Measurements from ENCODE around the gene F2R.

DNA sequence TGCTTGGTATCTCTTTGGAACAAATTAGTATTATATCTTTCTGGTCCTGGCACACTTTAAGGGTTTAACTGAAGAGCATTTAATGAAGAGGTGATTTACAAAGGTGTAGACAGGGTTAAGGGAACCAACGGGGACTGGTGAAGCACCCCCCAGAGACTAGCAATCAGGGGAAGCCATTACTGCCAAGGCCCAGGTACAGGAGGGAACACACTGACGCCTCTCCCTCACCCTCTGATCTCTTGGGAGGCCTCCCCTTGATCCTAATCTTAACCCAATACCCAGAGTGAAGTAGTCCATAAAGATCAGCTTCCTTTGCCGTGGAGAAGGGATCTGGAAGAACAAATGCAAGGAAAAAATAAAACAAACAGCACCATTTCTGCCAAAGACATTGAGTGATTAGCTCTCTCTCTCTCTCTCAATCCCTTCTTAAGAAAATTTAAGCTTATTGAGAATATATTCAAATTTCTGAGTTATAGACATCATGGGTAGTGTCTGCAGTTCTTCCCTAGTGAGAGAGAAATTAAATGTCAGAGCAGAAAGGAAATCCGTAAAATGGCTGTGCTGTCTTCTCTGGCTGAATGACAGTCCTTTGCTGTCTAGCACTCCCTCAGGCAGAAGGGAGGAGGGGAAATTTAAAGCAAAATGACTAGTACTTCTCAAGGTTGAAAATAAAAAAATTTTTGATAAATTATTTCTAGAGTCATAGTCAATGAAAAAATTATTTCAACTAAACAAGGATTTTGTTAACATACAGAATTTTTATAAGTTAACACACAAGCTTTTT is 20.0 kb downstream of the F2R start:
- TF ChIP-seq, protein P1, sequence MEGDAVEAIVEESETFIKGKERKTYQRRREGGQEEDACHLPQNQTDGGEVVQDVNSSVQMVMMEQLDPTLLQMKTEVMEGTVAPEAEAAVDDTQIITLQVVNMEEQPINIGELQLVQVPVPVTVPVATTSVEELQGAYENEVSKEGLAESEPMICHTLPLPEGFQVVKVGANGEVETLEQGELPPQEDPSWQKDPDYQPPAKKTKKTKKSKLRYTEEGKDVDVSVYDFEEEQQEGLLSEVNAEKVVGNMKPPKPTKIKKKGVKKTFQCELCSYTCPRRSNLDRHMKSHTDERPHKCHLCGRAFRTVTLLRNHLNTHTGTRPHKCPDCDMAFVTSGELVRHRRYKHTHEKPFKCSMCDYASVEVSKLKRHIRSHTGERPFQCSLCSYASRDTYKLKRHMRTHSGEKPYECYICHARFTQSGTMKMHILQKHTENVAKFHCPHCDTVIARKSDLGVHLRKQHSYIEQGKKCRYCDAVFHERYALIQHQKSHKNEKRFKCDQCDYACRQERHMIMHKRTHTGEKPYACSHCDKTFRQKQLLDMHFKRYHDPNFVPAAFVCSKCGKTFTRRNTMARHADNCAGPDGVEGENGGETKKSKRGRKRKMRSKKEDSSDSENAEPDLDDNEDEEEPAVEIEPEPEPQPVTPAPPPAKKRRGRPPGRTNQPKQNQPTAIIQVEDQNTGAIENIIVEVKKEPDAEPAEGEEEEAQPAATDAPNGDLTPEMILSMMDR (IDR thresholded peaks at IDR 0.05; ENCODE audit: low read depth, low read length), result no peak
- TF ChIP-seq, protein P2, sequence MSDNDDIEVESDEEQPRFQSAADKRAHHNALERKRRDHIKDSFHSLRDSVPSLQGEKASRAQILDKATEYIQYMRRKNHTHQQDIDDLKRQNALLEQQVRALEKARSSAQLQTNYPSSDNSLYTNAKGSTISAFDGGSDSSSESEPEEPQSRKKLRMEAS (IDR thresholded peaks at IDR 0.05; ENCODE audit: low read depth, low read length), result no peak

Measured in NB4 (cell line).